CD4-positive, alpha-beta T cell (primary cell): ENCODE data around the gene HBE1. TPM values are rescaled to one million over a fixed set of nuclear protein-coding genes. Genes with fewer than 3 reads are reported as not detected.

Experiments
- ATAC-seq: fragments of 200-7000 bp; cut with Tn5 transposase; one replicate; pipeline ENCODE4 v1.10.0; 2022; ENCODE audit warnings: mild to moderate bottlenecking; ENCODE audit not compliant: poor library complexity
- CTCF ChIA-PET: fragments of 350-600 bp; sonication (Branson Sonifier 250); formaldehyde crosslinking; loops from one replicate; lab custom pipeline; 2021; ENCODE audit warnings: antibody characterized with exemption, inconsistent platforms; lab: Charles Lee
- POLR2A ChIA-PET: fragments of 350-600 bp; sonication (Branson Sonifier 250); formaldehyde crosslinking; loops from one replicate; lab custom pipeline; 2021; ENCODE audit warnings: antibody characterized with exemption, inconsistent platforms; lab: Charles Lee
- DNase-seq, 14 experiments: peaks; one replicate each; pipeline ENCODE4 v3.0.0-alpha.2; 2013 to 2020; ENCODE audit warnings: mixed read lengths in 2 of 14
- H3K27ac ChIP-seq, 2 donors: one replicate each; pipeline versions ENCODE4 v1.5.1 to v1.7.0; 2013; ENCODE audit warnings: low read length in 2 of 2, low read depth in 1 of 2, mild to moderate bottlenecking in 1 of 2
- H3K27me3 ChIP-seq, 2 experiments: 1 replicate in 1 of 2; 2 replicates in 1 of 2; pipeline versions ENCODE4 v1.6.1 to v1.7.0; 2013; ENCODE audit warnings: low read length in 2 of 2, control low read depth in 1 of 2, mild to moderate bottlenecking in 1 of 2, moderate library complexity in 1 of 2; ENCODE audit not compliant: insufficient read depth in 2 of 2, control insufficient read depth in 1 of 2
- H3K36me3 ChIP-seq: one replicate; pipeline ENCODE4 v1.6.1; 2013; ENCODE audit warnings: low read length, control low read depth; ENCODE audit not compliant: insufficient read depth
- H3K4me1 ChIP-seq: one replicate; pipeline ENCODE4 v1.6.1; 2013; ENCODE audit warnings: low read length, control low read depth; ENCODE audit not compliant: insufficient read depth
- H3K4me3 ChIP-seq: one replicate; pipeline ENCODE4 v1.5.1; 2013; ENCODE audit warnings: mild to moderate bottlenecking, low read length, moderate library complexity
- H3K9me3 ChIP-seq, 2 experiments: 1 replicate in 1 of 2; 2 replicates in 1 of 2; pipeline versions ENCODE4 v1.6.1 to v1.7.0; 2013; ENCODE audit warnings: low read length in 2 of 2, mild to moderate bottlenecking in 2 of 2, control low read depth in 1 of 2, moderate library complexity in 1 of 2; ENCODE audit not compliant: control insufficient read depth in 1 of 2, insufficient read depth in 1 of 2
- H3K27ac Mint-ChIP-seq: one replicate; pipeline ENCODE4 v1.8.0; 2020; ENCODE audit warnings: mixed read lengths
- H3K27me3 Mint-ChIP-seq: one replicate; pipeline ENCODE4 v1.8.0; 2021; ENCODE audit warnings: mixed read lengths
- H3K36me3 Mint-ChIP-seq: one replicate; pipeline ENCODE4 v1.8.0; 2021; ENCODE audit warnings: low read depth, mixed read lengths
- H3K4me1 Mint-ChIP-seq: one replicate; pipeline ENCODE4 v1.8.0; 2021; ENCODE audit warnings: low read depth, mixed read lengths
- H3K4me3 Mint-ChIP-seq: one replicate; pipeline ENCODE4 v1.8.0; 2020; ENCODE audit warnings: mild to moderate bottlenecking, mixed read lengths
- H3K9me3 Mint-ChIP-seq: one replicate; pipeline ENCODE4 v1.8.0; 2020; ENCODE audit warnings: mixed read lengths
- intact Hi-C, 2 experiments: fragments of 100-400 bp; cut with DNase I in 1 of 2; cut with micrococcal nuclease in 1 of 2; formaldehyde crosslinking; loops; one replicate each; pipeline versions ENCODE4 v1.15.1 to v1.9.0; 2023 to 2025; cut with DNase I, micrococcal nuclease
- total RNA-seq, 174 experiments: library from RNA in 2 of 174; stranded (reverse) in 2 of 174; gene quantifications; one replicate each; pipeline ENCODE4 v1.2.3 and lab custom pipeline; 2021 to 2026
- TF ChIP-seq, protein P1 (sequence below): fragments of 200-600 bp; IDR thresholded peaks from one replicate; pipeline ENCODE4 v1.8.0; 2022; ENCODE audit warnings: antibody characterized with exemption, mild to moderate bottlenecking

The HBE1 gene
- total RNA-seq, 2 experiments from 2014 or later = not detected

DNA sequence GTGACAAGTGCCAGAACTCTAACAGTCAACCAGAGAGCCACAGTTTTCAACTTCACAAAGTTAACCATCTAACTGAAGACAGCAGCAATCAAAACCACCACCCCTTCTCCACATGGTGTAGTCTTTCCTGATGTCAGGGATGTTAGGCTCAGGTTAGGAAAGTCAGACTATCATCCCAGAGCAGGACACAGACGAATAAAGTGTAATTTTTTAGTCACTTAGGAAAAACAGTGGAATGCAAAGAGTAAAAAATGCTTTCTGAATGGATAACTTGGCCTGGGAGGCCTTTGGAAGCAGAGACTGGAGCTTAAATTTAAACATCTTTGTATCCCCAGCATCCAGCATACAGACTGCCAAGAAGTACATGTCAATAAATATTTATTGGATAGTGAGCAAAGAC, 16.6 kb upstream of the HBE1 start:
- no peak overlapping the region for H3K27ac Mint-ChIP-seq
- H3K4me3 ChIP-seq = no peak overlapping the region
- TF ChIP-seq, protein P1, sequence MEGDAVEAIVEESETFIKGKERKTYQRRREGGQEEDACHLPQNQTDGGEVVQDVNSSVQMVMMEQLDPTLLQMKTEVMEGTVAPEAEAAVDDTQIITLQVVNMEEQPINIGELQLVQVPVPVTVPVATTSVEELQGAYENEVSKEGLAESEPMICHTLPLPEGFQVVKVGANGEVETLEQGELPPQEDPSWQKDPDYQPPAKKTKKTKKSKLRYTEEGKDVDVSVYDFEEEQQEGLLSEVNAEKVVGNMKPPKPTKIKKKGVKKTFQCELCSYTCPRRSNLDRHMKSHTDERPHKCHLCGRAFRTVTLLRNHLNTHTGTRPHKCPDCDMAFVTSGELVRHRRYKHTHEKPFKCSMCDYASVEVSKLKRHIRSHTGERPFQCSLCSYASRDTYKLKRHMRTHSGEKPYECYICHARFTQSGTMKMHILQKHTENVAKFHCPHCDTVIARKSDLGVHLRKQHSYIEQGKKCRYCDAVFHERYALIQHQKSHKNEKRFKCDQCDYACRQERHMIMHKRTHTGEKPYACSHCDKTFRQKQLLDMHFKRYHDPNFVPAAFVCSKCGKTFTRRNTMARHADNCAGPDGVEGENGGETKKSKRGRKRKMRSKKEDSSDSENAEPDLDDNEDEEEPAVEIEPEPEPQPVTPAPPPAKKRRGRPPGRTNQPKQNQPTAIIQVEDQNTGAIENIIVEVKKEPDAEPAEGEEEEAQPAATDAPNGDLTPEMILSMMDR = no peak
- ATAC-seq = no peak
- DNase-seq = no peak
- no peaks in the 10 kb centered on the region for H3K27me3 Mint-ChIP-seq
- intact Hi-C loops = no loop called here
- H3K36me3 Mint-ChIP-seq = no peaks in the 10 kb centered on the region
- no peak overlapping the region for H3K4me3 Mint-ChIP-seq
- no peak overlapping the region for H3K27ac ChIP-seq
- H3K9me3 Mint-ChIP-seq = no peaks in the 10 kb centered on the region
- H3K36me3 ChIP-seq = no peaks in the 10 kb centered on the region
- no peaks in the 10 kb centered on the region for H3K4me1 ChIP-seq
- ChIA-PET POLR2A (no interaction called here), CTCF (no interaction called here)
- no peaks in the 10 kb centered on the region for H3K4me1 Mint-ChIP-seq
- H3K27me3 ChIP-seq = no peaks in the 10 kb centered on the region
- H3K9me3 ChIP-seq = no peaks in the 10 kb centered on the region

DNA sequence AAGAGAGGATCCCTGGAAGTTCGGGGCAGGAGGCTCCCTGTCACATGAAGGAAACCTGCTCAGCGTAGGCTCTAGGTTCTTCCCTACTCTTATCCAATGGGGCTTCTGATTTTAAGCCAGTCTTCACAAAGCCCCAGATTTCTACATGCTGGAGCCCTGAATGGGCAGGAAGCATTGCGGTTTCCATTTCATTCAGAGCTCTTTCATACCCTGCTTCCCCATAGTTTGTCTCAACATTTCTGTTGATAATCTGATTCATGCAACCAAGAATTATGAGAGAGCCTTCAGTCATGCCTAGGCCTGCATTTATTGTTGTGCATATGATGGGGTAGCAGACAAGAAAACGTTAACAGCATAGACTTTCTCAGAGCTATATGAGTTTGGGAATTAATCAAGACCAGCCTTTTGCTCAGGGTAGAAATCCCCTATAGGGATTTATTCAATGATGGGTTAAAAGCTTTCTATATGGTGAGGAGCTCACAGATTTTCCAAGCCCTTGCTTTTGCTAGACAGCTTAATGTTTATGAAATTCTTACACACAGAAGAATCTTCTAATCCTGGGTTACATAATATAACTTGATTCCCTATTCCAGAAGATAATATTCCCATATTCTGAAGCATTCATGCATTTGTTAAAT, 16.1 kb upstream of the HBE1 start:
- no peak overlapping the region for H3K27ac Mint-ChIP-seq
- POLR2A ChIA-PET = no interaction called here
- H3K9me3 ChIP-seq = no peaks in the 10 kb centered on the region
- no peaks in the 10 kb centered on the region for H3K4me1 Mint-ChIP-seq
- no peak overlapping the region for H3K4me3 Mint-ChIP-seq
- no peak overlapping the region for H3K27ac ChIP-seq
- no peak overlapping the region for H3K4me3 ChIP-seq
- no peaks in the 10 kb centered on the region for H3K27me3 Mint-ChIP-seq
- DNase-seq = no peak
- intact Hi-C loops = no loop called here
- TF ChIP-seq, protein P1 = no peak
- H3K4me1 ChIP-seq = no peaks in the 10 kb centered on the region
- ATAC-seq = no peak
- no peaks in the 10 kb centered on the region for H3K36me3 ChIP-seq
- CTCF ChIA-PET = no interaction called here
- H3K9me3 Mint-ChIP-seq = no peaks in the 10 kb centered on the region
- H3K27me3 ChIP-seq = no peaks in the 10 kb centered on the region
- no peaks in the 10 kb centered on the region for H3K36me3 Mint-ChIP-seq

DNA sequence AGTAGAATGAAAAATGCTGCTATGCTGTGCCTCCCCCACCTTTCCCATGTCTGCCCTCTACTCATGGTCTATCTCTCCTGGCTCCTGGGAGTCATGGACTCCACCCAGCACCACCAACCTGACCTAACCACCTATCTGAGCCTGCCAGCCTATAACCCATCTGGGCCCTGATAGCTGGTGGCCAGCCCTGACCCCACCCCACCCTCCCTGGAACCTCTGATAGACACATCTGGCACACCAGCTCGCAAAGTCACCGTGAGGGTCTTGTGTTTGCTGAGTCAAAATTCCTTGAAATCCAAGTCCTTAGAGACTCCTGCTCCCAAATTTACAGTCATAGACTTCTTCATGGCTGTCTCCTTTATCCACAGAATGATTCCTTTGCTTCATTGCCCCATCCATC, 14.9 kb upstream of the HBE1 start:
- no peaks in the 10 kb centered on the region for H3K4me1 ChIP-seq
- H3K4me3 ChIP-seq = no peak overlapping the region
- ChIA-PET POLR2A (no interaction called here), CTCF (no interaction called here)
- TF ChIP-seq, protein P1 = no peak
- no peak overlapping the region for H3K4me3 Mint-ChIP-seq
- H3K4me1 Mint-ChIP-seq = no peaks in the 10 kb centered on the region
- H3K27me3 Mint-ChIP-seq = no peaks in the 10 kb centered on the region
- no peak overlapping the region for H3K27ac Mint-ChIP-seq
- H3K9me3 ChIP-seq = no peaks in the 10 kb centered on the region
- DNase-seq (no peak), ATAC-seq (no peak)
- intact Hi-C loops = no loop called here
- H3K36me3 ChIP-seq = no peaks in the 10 kb centered on the region
- no peak overlapping the region for H3K27ac ChIP-seq
- no peaks in the 10 kb centered on the region for H3K27me3 ChIP-seq
- H3K36me3 Mint-ChIP-seq = no peaks in the 10 kb centered on the region
- H3K9me3 Mint-ChIP-seq = no peaks in the 10 kb centered on the region
